Upper lobe of left lung (tissue), 4 donors: ENCODE measurements around the gene MX2.

ENCODE experiments used
- CTCF ChIP-seq, 6 experiments: fragments of 450-650 bp in 4 of 6; fragments of 200-600 bp in 2 of 6; sonication (generic) in 2 of 6; IDR thresholded peaks; one replicate each; pipeline ENCODE4 v1.5.1; 2016 to 2019; ENCODE audit warnings: antibody characterized with exemption in 6 of 6
- EP300 ChIP-seq, 4 donors: sonication (generic); formaldehyde crosslinking; IDR thresholded peaks; one replicate each; pipeline ENCODE4 v1.5.1; 2017; ENCODE audit warnings: antibody characterized with exemption in 4 of 4, control low read depth in 2 of 4
- POLR2A ChIP-seq, 4 donors: fragments of 450-650 bp; IDR thresholded peaks; one replicate each; pipeline ENCODE4 v1.5.1; 2016 to 2017; ENCODE audit warnings: antibody characterized with exemption in 4 of 4, mild to moderate bottlenecking in 2 of 4

DNA sequence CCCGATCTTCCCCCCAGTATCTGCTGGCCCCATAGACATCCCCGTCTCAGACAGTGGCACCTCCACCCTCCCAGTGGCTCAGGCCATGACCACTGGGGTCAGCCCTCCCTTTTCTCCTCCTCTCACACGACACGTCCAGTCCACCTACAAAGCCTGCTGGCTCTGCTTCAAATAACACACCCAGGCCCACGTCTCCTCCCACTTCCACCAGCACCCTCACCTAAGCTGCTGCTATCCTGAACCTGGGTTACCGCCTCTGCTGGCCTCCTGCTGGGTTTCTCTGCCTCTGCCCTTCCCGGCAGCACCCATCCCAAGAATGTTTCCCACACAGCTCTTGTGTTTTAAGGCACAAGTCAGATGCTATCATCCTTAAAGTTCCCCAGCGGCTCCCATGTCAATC, 26.0 kb downstream of the MX2 start:
- no peak for TF ChIP-seq EP300 (IDR thresholded peaks at IDR 0.05)
- TF ChIP-seq POLR2A (IDR thresholded peaks at IDR 0.05), result no peak
- TF ChIP-seq CTCF (IDR thresholded peaks at IDR 0.05), result no peak
